ENCODE measurements around the gene PLAC1.
A peak's percentile ranks its signal among the peaks of the same experiment; 100 is the strongest.

- TF ChIP-seq, protein P1, sequence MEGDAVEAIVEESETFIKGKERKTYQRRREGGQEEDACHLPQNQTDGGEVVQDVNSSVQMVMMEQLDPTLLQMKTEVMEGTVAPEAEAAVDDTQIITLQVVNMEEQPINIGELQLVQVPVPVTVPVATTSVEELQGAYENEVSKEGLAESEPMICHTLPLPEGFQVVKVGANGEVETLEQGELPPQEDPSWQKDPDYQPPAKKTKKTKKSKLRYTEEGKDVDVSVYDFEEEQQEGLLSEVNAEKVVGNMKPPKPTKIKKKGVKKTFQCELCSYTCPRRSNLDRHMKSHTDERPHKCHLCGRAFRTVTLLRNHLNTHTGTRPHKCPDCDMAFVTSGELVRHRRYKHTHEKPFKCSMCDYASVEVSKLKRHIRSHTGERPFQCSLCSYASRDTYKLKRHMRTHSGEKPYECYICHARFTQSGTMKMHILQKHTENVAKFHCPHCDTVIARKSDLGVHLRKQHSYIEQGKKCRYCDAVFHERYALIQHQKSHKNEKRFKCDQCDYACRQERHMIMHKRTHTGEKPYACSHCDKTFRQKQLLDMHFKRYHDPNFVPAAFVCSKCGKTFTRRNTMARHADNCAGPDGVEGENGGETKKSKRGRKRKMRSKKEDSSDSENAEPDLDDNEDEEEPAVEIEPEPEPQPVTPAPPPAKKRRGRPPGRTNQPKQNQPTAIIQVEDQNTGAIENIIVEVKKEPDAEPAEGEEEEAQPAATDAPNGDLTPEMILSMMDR (IDR thresholded peaks at IDR 0.05 in 2 of 3, conservative IDR thresholded peaks at IDR 0.05 in 1 of 3; ENCODE audit: borderline replicate concordance in 1 of 3, insufficient read depth in 1 of 3, low read depth in 2 of 3, low read length in 2 of 3), result peak; percentile 53 to 61 (median 60); a peak in 5 of 6 replicates
- TF ChIP-seq ZFX (IDR thresholded peaks at IDR 0.05) (no peak), RAD21 (IDR thresholded peaks at IDR 0.05; ENCODE audit: low read depth) (peak; percentile 83), POLR2A (IDR thresholded peaks at IDR 0.05; ENCODE audit: borderline replicate concordance, extremely low read depth, insufficient read depth, insufficient read length) (no peak), CEBPB (IDR thresholded peaks at IDR 0.05; ENCODE audit: low read depth) (no peak), MAX (IDR thresholded peaks at IDR 0.05) (no peak)
- TF ChIP-seq, protein P2, sequence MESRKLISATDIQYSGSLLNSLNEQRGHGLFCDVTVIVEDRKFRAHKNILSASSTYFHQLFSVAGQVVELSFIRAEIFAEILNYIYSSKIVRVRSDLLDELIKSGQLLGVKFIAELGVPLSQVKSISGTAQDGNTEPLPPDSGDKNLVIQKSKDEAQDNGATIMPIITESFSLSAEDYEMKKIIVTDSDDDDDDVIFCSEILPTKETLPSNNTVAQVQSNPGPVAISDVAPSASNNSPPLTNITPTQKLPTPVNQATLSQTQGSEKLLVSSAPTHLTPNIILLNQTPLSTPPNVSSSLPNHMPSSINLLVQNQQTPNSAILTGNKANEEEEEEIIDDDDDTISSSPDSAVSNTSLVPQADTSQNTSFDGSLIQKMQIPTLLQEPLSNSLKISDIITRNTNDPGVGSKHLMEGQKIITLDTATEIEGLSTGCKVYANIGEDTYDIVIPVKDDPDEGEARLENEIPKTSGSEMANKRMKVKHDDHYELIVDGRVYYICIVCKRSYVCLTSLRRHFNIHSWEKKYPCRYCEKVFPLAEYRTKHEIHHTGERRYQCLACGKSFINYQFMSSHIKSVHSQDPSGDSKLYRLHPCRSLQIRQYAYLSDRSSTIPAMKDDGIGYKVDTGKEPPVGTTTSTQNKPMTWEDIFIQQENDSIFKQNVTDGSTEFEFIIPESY (IDR thresholded peaks at IDR 0.05; ENCODE audit: extremely low read depth, insufficient replicate concordance, low read length), result no peak
These were observed 137.3 kb downstream of the PLAC1 start for GRCh38 chrX:134520860-134521390.
